HCT116 (cell line): ENCODE measurements around the gene CDK14. TPM values are rescaled to one million over a fixed set of nuclear protein-coding genes. Genes with fewer than 3 reads are reported as not detected.

Experiments used
- ATAC-seq: fragments of 200-7000 bp; cut with Tn5 transposase; 2 replicates; pipeline ENCODE4 v1.9.1; 2020; ENCODE audit warnings: mild to moderate bottlenecking, moderate library complexity
- BruUV-seq: library from RNA; stranded (reverse); fragments of 400-500 nt; replicated peaks from 2 replicates; lab custom pipeline; 2021; lab: Mats Ljungman, UMichigan
- CTCF ChIA-PET: fragments of 300-600 bp; sonication (Branson Sonifier 250); formaldehyde crosslinking; loops from one replicate; lab custom pipeline; 2021; ENCODE audit warnings: antibody characterized with exemption; lab: Charles Lee
- POLR2A ChIA-PET: fragments of 300-600, 350-600 bp; sonication (Branson Sonifier 250); formaldehyde crosslinking; loops from one replicate; lab custom pipeline; 2021; ENCODE audit warnings: antibody characterized with exemption; lab: Charles Lee
- RAD21 ChIA-PET, 2 experiments: fragments of 300-600 bp; sonication (Branson Sonifier 250); formaldehyde crosslinking; loops; one replicate each; lab custom pipeline; 2023; ENCODE audit warnings: low total read pairs in 2 of 2; ENCODE audit not compliant: uncharacterized antibody in 2 of 2, unreplicated experiment in 2 of 2, low non-redundant PET in 1 of 2; lab: Charles Lee
- DNase-seq: peaks from one replicate; pipeline ENCODE4 v3.0.0-alpha.2; 2010; ENCODE audit warnings: low read depth, low spot score
- H2AFZ ChIP-seq: fragments of 200-600 bp; shearing (Covaris generic), sonication (generic); 2 replicates; pipeline ENCODE4 v1.6.1; 2017; ENCODE audit warnings: low read depth, mixed run types, mixed read lengths, antibody characterized with exemption, low read length; ENCODE audit not compliant: poor library complexity, severe bottlenecking
- H3K27ac ChIP-seq: 2 replicates; pipeline ENCODE4 v1.5.1; 2012; ENCODE audit warnings: low read depth, low read length
- H3K27me3 ChIP-seq: fragments of 200-600 bp; sonication (generic); 2 replicates; pipeline ENCODE4 v1.6.1; 2016; ENCODE audit warnings: mixed run types, low read length, mixed read lengths; ENCODE audit not compliant: insufficient read depth
- H3K36me3 ChIP-seq, 2 experiments: fragments of 200-500 bp in 1 of 2; fragments of 200-600 bp in 1 of 2; sonication (Bioruptor generic) in 1 of 2; sonication (generic) in 1 of 2; 2 replicates each; pipeline versions ENCODE4 v1.5.1 to v1.6.1; 2014 to 2016; ENCODE audit warnings: low read length in 2 of 2, inconsistent platforms in 1 of 2, mixed read lengths in 1 of 2, mixed run types in 1 of 2; ENCODE audit not compliant: insufficient read depth in 2 of 2, control insufficient read depth in 1 of 2
- H3K4me1 ChIP-seq, 2 experiments: fragments of 200-600 bp in 1 of 2; sonication (generic) in 1 of 2; 2 replicates each; pipeline versions ENCODE4 v1.5.1 to v1.6.1; 2012 to 2017; ENCODE audit warnings: low read length in 2 of 2, inconsistent platforms in 1 of 2, mild to moderate bottlenecking in 1 of 2, mixed read lengths in 1 of 2, mixed run types in 1 of 2, moderate library complexity in 1 of 2; ENCODE audit not compliant: insufficient read depth in 2 of 2, control insufficient read depth in 1 of 2
- H3K4me2 ChIP-seq: fragments of 200-600 bp; sonication (generic); 2 replicates; pipeline ENCODE4 v1.6.1; 2017; ENCODE audit warnings: mixed run types, low read length, mixed read lengths
- H3K4me3 ChIP-seq, 2 experiments: fragments of 200-600 bp in 1 of 2; sonication (generic) in 1 of 2; replicated peaks in 1 of 2; 2 replicates each; pipeline ENCODE4 v1.5.1; 2011 to 2016; ENCODE audit warnings: low read length in 2 of 2, control low read depth in 1 of 2, low read depth in 1 of 2, mild to moderate bottlenecking in 1 of 2, mixed read lengths in 1 of 2, mixed run types in 1 of 2
- H3K79me2 ChIP-seq: fragments of 200-600 bp; sonication (generic); 2 replicates; pipeline ENCODE4 v1.6.1; 2017; ENCODE audit warnings: mild to moderate bottlenecking, mixed run types, low read length, moderate library complexity, mixed read lengths; ENCODE audit not compliant: insufficient read depth
- H3K9ac ChIP-seq: fragments of 200-600 bp; sonication (generic); 2 replicates; pipeline ENCODE4 v1.6.1; 2016; ENCODE audit warnings: low read length, mixed read lengths
- H3K9me2 ChIP-seq: fragments of 200-600 bp; sonication (generic), shearing (Covaris generic); 2 replicates; pipeline ENCODE4 v1.6.1; 2017; ENCODE audit warnings: mixed run types, mild to moderate bottlenecking, moderate library complexity; ENCODE audit not compliant: insufficient read depth
- H3K9me3 ChIP-seq, 2 experiments: fragments of 200-500 bp in 1 of 2; fragments of 200-600 bp in 1 of 2; sonication (Bioruptor generic) in 1 of 2; sonication (generic) in 1 of 2; 2 replicates each; pipeline ENCODE4 v1.6.1; 2014 to 2017; ENCODE audit warnings: low read length in 2 of 2, mixed read lengths in 2 of 2, inconsistent platforms in 1 of 2, low read depth in 1 of 2, mild to moderate bottlenecking in 1 of 2, mixed run types in 1 of 2, moderate library complexity in 1 of 2; ENCODE audit not compliant: control insufficient read depth in 1 of 2, insufficient read depth in 1 of 2
- H4K20me1 ChIP-seq: fragments of 200-600 bp; sonication (generic), shearing (Covaris generic); 2 replicates; pipeline ENCODE4 v1.6.1; 2017; ENCODE audit warnings: mixed run types, mild to moderate bottlenecking, moderate library complexity; ENCODE audit not compliant: insufficient read depth
- CBX3 ChIP-seq: IDR thresholded peaks from 2 replicates; pipeline ENCODE4 v1.6.1; 2012; ENCODE audit warnings: low read depth
- CEBPB ChIP-seq: IDR thresholded peaks from 2 replicates; pipeline ENCODE4 v1.6.1; 2012; ENCODE audit warnings: low read depth
- EGR1 ChIP-seq: IDR thresholded peaks from 2 replicates; pipeline ENCODE4 v1.6.1; 2012; ENCODE audit warnings: low read depth
- EZH2 ChIP-seq: fragments of 200-600 bp; sonication (generic); IDR thresholded peaks from 2 replicates; pipeline ENCODE4 v1.6.1; 2017; ENCODE audit warnings: antibody characterized with exemption, mixed run types
- MAX ChIP-seq: IDR thresholded peaks from 2 replicates; pipeline ENCODE4 v1.6.1; 2012
- RAD21 ChIP-seq: IDR thresholded peaks from 2 replicates; pipeline ENCODE4 v1.6.1; 2012; ENCODE audit warnings: low read depth, mild to moderate bottlenecking
- SIN3A ChIP-seq: IDR thresholded peaks from 2 replicates; pipeline ENCODE4 v1.6.1; 2012; ENCODE audit warnings: low read depth
- SP1 ChIP-seq: IDR thresholded peaks from 2 replicates; pipeline ENCODE4 v1.6.1; 2012; ENCODE audit warnings: low read depth
- SRF ChIP-seq: IDR thresholded peaks from 2 replicates; pipeline ENCODE4 v1.6.1; 2012; ENCODE audit warnings: low read depth
- YY1 ChIP-seq: IDR thresholded peaks from 2 replicates; pipeline ENCODE4 v1.6.1; 2011; ENCODE audit warnings: low read length, low read depth, moderate library complexity, mild to moderate bottlenecking; ENCODE audit not compliant: insufficient replicate concordance; ENCODE audit errors: extremely low read depth
- ZFX ChIP-seq: fragments of 450-650 bp; IDR thresholded peaks from 2 replicates; pipeline ENCODE4 v1.6.1; 2017
- ZNF274 ChIP-seq: fragments of 200-500 bp; sonication (Bioruptor generic); IDR thresholded peaks from 2 replicates; pipeline ENCODE4 v1.6.1; 2014; ENCODE audit warnings: mild to moderate bottlenecking, low read depth, low read length, inconsistent platforms
- intact Hi-C: fragments of 100-400 bp; cut with micrococcal nuclease; formaldehyde crosslinking; loops from 2 replicates; pipeline ENCODE4 v1.10.0; 2022
- total RNA-seq: library from RNA; stranded (reverse); gene quantifications from one replicate; pipeline ENCODE4 v1.2.1, GENCODE V29; 2021; ENCODE audit not compliant: unreplicated experiment

Gene CDK14
- total RNA-seq, 1 experiment from 2014 or later = 10.2 TPM

GRCh38 chr7:91090684-91091083, 494.6 kb downstream of the CDK14 start:
- H3K27me3 ChIP-seq = no peaks in the 10 kb centered on the region
- no peak overlapping the region for H3K9ac ChIP-seq
- RAD21 ChIA-PET = no interaction called here
- H2AFZ ChIP-seq = no peak overlapping the region
- BruUV-seq = no TSS peak
- H3K4me3 ChIP-seq = no peak overlapping the region
- CTCF ChIA-PET = no interaction called here
- H3K4me1 ChIP-seq = no peaks in the 10 kb centered on the region
- TF ChIP-seq EGR1 = no peak
- TF ChIP-seq SP1 = no peak
- no peaks in the 10 kb centered on the region for H3K79me2 ChIP-seq
- H4K20me1 ChIP-seq = no peaks in the 10 kb centered on the region
- no peak overlapping the region for H3K4me2 ChIP-seq
- DNase-seq (no peak), ATAC-seq (no peak)
- intact Hi-C loops = no loop called here
- no peaks in the 10 kb centered on the region for H3K9me3 ChIP-seq
- POLR2A ChIA-PET = no interaction called here
- H3K27ac ChIP-seq = no peak overlapping the region
- no peaks in the 10 kb centered on the region for H3K9me2 ChIP-seq
- H3K36me3 ChIP-seq = no peaks in the 10 kb centered on the region

- H3K9me3 ChIP-seq = no peaks in the 10 kb centered on the region
- no peak for TF ChIP-seq MAX
- TF ChIP-seq YY1 = no peak
- TF ChIP-seq EZH2 = no peak
- no peak for TF ChIP-seq CEBPB
- TF ChIP-seq ZFX = no peak
- no peak for TF ChIP-seq SIN3A
- no peak for TF ChIP-seq EGR1
- TF ChIP-seq RAD21 = no peak
- TF ChIP-seq ZNF274 = no peak
- TF ChIP-seq CBX3 = no peak
- no peak for TF ChIP-seq SRF
- ATAC-seq (no peak), DNase-seq (no peak)
- ChIA-PET CTCF (no interaction called here), RAD21 (interaction anchor here in 1 of 2 experiments (0.6 kb wide), 1 partner anchor 711 kb away, joined by 3 read pairs; no protein-coding TSS in a partner anchor), POLR2A (no interaction called here)
- H2AFZ ChIP-seq = no peak overlapping the region
- H3K4me2 ChIP-seq = no peak overlapping the region
- H4K20me1 ChIP-seq = no peaks in the 10 kb centered on the region
- H3K9me2 ChIP-seq = no peaks in the 10 kb centered on the region
- no peak overlapping the region for H3K27ac ChIP-seq
- no peaks in the 10 kb centered on the region for H3K4me1 ChIP-seq
- H3K9ac ChIP-seq = no peak overlapping the region
- H3K27me3 ChIP-seq = no peaks in the 10 kb centered on the region
- H3K4me3 ChIP-seq = no peak overlapping the region
- BruUV-seq = no TSS peak
- intact Hi-C loops = no loop called here
- no peaks in the 10 kb centered on the region for H3K36me3 ChIP-seq
- H3K79me2 ChIP-seq = no peaks in the 10 kb centered on the region
Observed at GRCh38 chr7:91091631-91092030, 495.5 kb downstream of the CDK14 start.
